HG02840 (cell line): ENCODE results near the gene MRPS33.
"Not testable (repeated sequence)": the region's sequence is repeated elsewhere in the genome, so short reads cannot be mapped to it uniquely, and the experiment has no call there.

Source experiments
- ATAC-seq: cut with Tn5 transposase; IDR thresholded peaks from one replicate; pipeline ENCODE4 v1.9.1; 2021; ENCODE audit warnings: mild to moderate bottlenecking, moderate library complexity, moderate number of reproducible peaks; ENCODE audit not compliant: unreplicated experiment, low FRiP score

Gene MRPS33

GRCh38 chr7:141014524-141015395 lies at the start of gene MRPS33:
Gene MRPS33, minus strand, starts transcription at chr7:141014952. Its CDS starts 4,319 bp downstream, at chr7:141010633.
- ATAC-seq, result peak; percentile 98

DNA sequence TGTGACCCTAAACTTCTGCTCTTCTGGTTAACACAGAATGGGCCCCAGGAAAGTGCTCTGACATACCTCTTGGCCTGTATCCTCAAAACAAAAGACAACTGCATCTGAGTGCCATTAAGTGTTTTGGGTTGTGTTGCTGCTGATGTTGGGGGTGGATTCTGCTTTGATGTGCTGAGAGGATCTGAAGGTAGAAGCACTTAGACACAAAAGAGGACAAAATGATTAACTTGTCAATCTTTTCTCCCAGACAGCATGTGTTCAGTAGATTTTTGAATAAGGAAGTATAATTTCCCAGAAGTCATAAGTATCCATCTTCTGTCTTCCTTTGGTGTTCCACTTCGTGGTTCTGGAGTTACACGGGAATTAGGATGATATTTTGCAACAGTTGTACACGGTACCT lies 43.0 kb upstream of the MRPS33 start:
- ATAC-seq, result no peak

GRCh38 chr7:141055146-141055545 lies 40.4 kb upstream of the MRPS33 start:
- no peak for ATAC-seq

DNA sequence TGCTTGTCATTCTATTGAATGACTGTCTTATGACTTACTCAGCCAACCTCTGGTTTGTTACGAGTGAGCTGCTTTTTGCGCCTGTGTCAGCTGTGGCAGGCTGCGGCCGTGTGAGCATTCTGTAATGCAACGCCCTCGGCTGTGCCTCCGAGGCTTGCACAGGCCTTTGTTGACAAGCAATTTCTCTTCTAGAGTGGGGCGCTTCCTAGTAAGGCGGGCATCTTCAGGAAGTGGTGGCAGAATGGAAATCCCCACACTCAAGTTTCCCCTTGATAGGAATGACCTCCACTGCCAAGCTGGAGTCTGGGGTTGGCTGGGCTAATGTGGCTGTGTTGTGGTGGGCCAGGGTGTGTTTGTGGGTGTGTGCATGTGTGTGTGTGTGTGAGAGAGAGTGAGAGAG lies 38.9 kb upstream of the MRPS33 start:
- ATAC-seq, result no peak

DNA sequence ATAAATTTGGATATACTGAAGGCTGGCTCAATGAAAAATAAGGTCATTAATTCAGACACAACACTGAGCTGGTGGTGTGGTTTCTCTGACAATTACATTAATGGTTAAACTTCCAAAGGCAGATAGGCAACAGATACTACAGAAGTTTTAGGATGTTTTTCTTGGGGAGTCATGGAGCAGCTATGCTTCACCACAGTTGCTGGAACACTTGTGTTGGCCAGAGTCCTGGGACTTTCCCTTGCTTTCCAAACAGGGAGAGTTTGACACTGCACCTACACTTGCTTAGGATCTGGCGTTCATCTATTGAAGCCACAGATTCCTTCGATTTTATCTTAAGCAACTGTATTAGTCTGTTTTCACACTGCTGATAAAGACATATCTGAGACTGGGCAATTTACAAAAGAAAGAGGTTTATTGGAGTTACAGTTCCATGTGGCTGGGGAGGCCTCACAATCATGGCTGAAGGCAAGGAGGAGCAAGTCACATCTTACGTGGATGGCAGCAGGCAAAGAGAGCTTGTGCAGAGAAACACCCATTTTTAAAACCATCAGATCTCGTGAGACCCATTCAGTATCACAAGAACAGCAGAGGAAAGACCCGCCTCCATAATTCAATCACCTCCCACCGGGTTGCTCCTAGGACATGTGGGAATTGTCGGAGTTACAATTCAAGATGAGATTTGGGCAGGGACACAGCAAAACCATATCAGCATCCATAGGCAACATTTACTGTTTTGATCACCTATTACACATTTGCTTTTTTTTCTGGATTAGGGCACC lies 31.3 kb upstream of the MRPS33 start:
- no peak for ATAC-seq

- ATAC-seq, result no peak
These were observed 30.5 kb upstream of the MRPS33 start for GRCh38 chr7:141045126-141045841.

DNA sequence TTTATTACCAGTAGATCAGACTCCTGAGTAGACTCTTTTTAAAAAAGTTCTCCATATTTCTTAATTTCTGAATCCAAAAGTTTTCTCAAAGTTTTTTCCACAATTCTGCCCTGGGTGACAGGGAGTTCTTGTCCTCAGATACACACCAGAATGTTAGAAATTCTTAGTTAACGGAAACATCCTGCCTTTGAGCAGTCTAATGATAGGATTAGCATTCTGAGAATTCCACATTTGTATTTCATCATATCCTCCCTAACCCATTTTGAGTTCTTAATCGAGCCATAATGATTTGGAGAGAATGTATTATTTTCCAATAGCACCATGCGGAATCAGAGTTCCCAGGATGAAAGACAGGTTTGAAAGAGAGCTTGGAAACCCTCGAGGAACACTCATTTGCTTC lies 28.9 kb upstream of the MRPS33 start:
- no peak for ATAC-seq

DNA sequence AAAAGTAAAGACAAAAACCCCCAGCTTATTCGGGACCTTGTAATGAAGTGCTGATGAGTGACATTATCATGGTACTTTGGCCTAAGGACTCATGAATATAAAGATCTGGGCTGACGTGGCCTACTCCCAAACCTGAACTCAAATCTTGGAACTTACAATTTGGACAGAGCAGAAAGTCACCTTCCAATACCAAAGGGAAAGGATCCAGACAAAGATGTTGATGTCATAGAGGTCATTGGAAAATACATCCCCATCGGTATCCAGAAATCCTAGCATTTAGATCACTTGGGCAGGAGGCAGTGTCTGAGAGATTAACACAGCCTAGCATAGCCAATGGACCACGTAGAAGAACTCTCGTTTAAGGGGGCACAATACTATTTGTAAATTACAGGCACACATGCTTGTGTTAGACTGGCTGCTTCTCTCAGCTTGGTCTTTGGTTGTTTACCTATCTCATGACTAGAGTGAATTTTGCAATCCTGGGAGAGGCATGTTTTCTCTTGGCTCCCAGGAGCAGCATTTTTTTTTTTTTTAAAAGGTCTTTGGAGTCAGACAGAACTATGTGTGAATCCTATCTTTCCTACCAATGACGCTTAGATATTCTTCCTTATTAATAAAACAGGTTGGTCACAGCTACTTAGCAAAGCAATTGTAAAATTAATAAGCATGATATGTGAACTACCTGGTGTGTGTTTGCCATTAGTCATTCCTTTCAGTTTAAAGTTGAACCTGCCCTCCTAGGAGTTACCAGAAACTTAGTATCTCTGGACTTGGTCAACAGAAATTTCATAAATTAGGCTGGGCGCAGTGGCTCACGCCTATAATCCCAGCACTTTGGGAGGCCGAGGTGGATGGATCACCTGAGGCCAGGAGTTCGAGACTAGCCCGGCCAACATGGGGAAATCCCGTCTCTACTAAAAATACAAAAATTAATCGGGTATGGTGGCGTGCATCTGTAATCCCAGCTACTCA lies 27.8 kb upstream of the MRPS33 start:
- no peak for ATAC-seq

GRCh38 chr7:141039376-141039775 lies 24.6 kb upstream of the MRPS33 start:
- no peak for ATAC-seq

- not testable (repeated sequence) for ATAC-seq
These were observed 23.3 kb upstream of the MRPS33 start for GRCh38 chr7:141038100-141038499.

GRCh38 chr7:141032539-141033323 lies 18.0 kb upstream of the MRPS33 start:
- ATAC-seq, result not testable (repeated sequence)

DNA sequence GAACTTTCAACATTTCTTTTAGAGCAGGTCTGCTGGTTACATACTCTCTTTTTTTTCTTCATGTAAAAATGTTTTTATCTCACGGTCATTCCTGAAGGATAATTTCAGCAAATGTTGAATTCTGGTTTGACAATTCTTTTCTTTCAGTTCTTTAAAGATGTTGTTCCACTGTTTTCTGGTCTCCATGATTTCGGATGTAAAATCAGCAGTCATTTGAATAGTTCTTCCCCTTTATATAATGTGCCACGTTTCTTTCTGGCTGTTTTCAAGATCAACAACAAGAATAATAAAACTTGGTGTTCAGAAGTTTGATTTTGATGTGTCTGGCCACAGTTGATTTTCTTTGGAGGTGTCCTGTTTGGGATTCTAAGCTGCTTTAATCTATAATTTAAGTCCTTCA lies 14.0 kb upstream of the MRPS33 start:
- no peak for ATAC-seq

GRCh38 chr7:141027043-141027442 lies 12.3 kb upstream of the MRPS33 start:
- no peak for ATAC-seq

DNA sequence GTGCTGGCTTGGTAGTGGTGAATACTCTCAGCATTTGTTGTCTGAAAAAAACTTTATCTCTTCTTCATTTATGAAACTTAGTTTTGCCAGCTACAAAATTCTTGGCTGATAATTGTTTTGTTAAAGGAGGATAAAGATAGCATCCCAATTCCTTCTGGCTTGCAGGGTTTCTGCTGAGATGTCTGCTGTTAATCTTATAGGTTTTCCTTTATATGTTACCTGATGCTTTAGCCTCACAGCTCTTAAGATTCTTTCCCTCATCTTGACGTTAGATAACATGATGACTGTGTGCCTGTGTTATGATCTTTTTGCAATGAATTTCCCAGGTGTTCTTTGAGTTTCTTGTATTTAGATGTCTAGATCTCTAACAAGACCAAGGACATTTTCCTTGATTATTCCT lies 9.9 kb upstream of the MRPS33 start:
- ATAC-seq, result no peak

DNA sequence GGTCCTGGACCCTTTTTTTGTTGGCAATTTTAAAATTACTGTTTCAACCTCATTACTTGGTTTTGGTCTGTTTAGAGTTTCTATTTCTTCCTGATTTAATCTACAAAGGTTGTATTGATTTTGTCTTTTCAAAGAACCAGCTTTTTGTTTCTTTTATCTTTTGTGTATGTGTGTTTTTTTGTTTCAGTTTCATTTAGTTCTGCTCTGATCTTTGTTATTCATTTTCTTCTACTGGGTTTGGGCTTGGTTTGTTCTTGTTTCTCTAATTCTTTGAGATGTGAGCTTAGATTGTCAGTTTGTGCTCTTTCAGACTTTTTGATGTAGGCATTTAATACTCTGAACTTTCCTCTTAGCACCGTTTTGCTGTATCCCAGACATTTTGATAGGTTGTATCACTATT lies 8.5 kb upstream of the MRPS33 start:
- ATAC-seq, result no peak

- ATAC-seq, result no peak
These were observed 2.8 kb upstream of the MRPS33 start for GRCh38 chr7:141017555-141017954.

GRCh38 chr7:141016349-141016748 lies 1.6 kb upstream of the MRPS33 start:
- ATAC-seq, result no peak

DNA sequence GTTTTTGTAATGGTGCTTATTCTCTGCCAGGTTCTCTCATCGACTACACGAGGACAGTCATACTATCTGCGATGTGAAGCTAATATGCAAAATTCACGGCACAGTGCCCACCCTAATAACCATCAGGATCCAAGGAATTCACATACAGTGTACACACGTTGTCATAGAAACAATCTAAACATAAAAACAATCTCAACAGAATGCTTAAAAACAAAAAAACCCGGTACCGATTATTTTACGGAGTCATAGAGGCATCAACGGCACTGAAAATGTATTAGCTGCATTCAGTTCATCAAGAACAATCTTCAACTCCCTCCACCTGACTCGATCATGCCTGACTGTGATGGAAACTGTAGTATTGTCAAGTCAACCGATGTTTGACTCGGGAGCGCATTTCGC lies 628 bp downstream of the MRPS33 start:
- peak; percentile 2 for ATAC-seq

- ATAC-seq, result no peak
These were observed 1.4 kb downstream of the MRPS33 start for GRCh38 chr7:141013345-141013715.
